GM12878 (cell line): ENCODE measurements around the gene GPC3. TPM values are rescaled to one million over a fixed set of nuclear protein-coding genes. Genes with fewer than 3 reads are reported as not detected.

Source experiments
- ATAC-seq: fragments of 200-7000 bp; cut with Tn5 transposase; 3 replicates; pipeline ENCODE4 v1.9.1; 2020; ENCODE audit warnings: mild to moderate bottlenecking, moderate library complexity
- BruUV-seq: library from RNA; stranded (reverse); fragments of 400-500 nt; replicated peaks from 2 replicates; lab custom pipeline; 2021; lab: Mats Ljungman, UMichigan
- CTCF ChIA-PET: fragments of 300-600 bp; sonication (Branson Sonifier 250); formaldehyde crosslinking; extraction: SDS; loops from one replicate; lab custom pipeline; 2021; ENCODE audit warnings: inconsistent platforms; lab: Yijun Ruan, JAX
- POLR2A ChIA-PET: fragments of 350-600 bp; formaldehyde crosslinking; extraction: SDS; loops from one replicate; lab custom pipeline; 2021; ENCODE audit warnings: inconsistent platforms; lab: Charles Lee
- RAD21 ChIA-PET: fragments of 300-600 bp; sonication (Branson Sonifier 250); formaldehyde crosslinking; loops from one replicate; lab custom pipeline; 2023; ENCODE audit warnings: antibody characterized with exemption; ENCODE audit not compliant: unreplicated experiment; lab: Charles Lee
- SMC1A ChIA-PET: fragments of 300-600 bp; sonication (Branson Sonifier 250); formaldehyde crosslinking; loops from one replicate; lab custom pipeline; 2023; ENCODE audit not compliant: unreplicated experiment, uncharacterized antibody; lab: Charles Lee
- DNase-seq: peaks from one replicate; pipeline ENCODE4 v3.0.0-alpha.2; 2011; ENCODE audit warnings: low read depth, low spot score
- FAIRE-seq: peaks from 3 replicates; lab custom pipeline; 2011; peaks lifted over from hg19 to GRCh38; lab: Jason Lieb, UNC
- H2AFZ ChIP-seq: 2 replicates; pipeline ENCODE4 v1.6.0; 2011; ENCODE audit warnings: low read depth, low read length, control low read depth; ENCODE audit not compliant: control insufficient read depth
- H3K27ac ChIP-seq: 2 replicates; pipeline ENCODE4 v1.5.1; 2011; ENCODE audit warnings: control low read depth; ENCODE audit not compliant: control insufficient read depth, insufficient read depth
- H3K27me3 ChIP-seq, 2 experiments: replicated peaks in 1 of 2; 2 replicates each; pipeline versions ENCODE4 v1.6.0 to v1.6.1; 2011; ENCODE audit warnings: low read length in 1 of 2; ENCODE audit not compliant: control insufficient read depth in 2 of 2, insufficient read depth in 2 of 2
- H3K36me3 ChIP-seq, 2 experiments: 2 replicates each; pipeline ENCODE4 v1.5.1; 2011; ENCODE audit warnings: low read length in 1 of 2; ENCODE audit not compliant: control insufficient read depth in 2 of 2, insufficient read depth in 2 of 2
- H3K4me1 ChIP-seq: 2 replicates; pipeline ENCODE4 v1.6.1; 2011; ENCODE audit warnings: mild to moderate bottlenecking, low read length, moderate library complexity, mixed read lengths; ENCODE audit not compliant: control insufficient read depth, insufficient read depth
- H3K4me2 ChIP-seq: 2 replicates; pipeline ENCODE4 v1.6.0; 2011; ENCODE audit warnings: control low read depth; ENCODE audit not compliant: control insufficient read depth, insufficient read depth
- H3K4me3 ChIP-seq: fragments of 200-600 bp; sonication (generic); 2 replicates; pipeline ENCODE4 v1.5.1; 2016
- H3K79me2 ChIP-seq: 2 replicates; pipeline ENCODE4 v1.6.0; 2011; ENCODE audit warnings: low read length; ENCODE audit not compliant: control insufficient read depth, insufficient read depth
- H3K9ac ChIP-seq: 2 replicates; pipeline ENCODE4 v1.8.0; 2011; ENCODE audit warnings: low read length, control low read depth, mixed read lengths; ENCODE audit not compliant: control insufficient read depth, insufficient read depth
- H3K9me3 ChIP-seq: replicated peaks from 3 replicates; pipeline ENCODE4 v1.5.1; 2011; ENCODE audit warnings: mild to moderate bottlenecking, low read length; ENCODE audit not compliant: control insufficient read depth, insufficient read depth
- H4K20me1 ChIP-seq: 2 replicates; pipeline ENCODE4 v1.6.0; 2011; ENCODE audit not compliant: control insufficient read depth, insufficient read depth
- ETV6 ChIP-seq, 2 experiments: fragments of 450-650 bp in 1 of 2; IDR thresholded peaks in 1 of 2; conservative IDR thresholded peaks in 1 of 2; 2 replicates each; pipeline ENCODE4 v1.6.1; 2014; ENCODE audit warnings: antibody characterized with exemption in 1 of 2, borderline replicate concordance in 1 of 2, low read depth in 1 of 2, mild to moderate bottlenecking in 1 of 2, moderate library complexity in 1 of 2
- JUND ChIP-seq: IDR thresholded peaks from 2 replicates; pipeline ENCODE4 v1.6.1; 2012; ENCODE audit warnings: low read depth, mild to moderate bottlenecking, low read length, improper control_type of control experiment, moderate library complexity
- MYB ChIP-seq: fragments of 150-350 bp; IDR thresholded peaks from 2 replicates; pipeline ENCODE4 v1.6.1; 2014; ENCODE audit warnings: mild to moderate bottlenecking, low read depth, low read length, borderline replicate concordance
- RAD21 ChIP-seq: IDR thresholded peaks from 2 replicates; pipeline ENCODE4 v1.6.1; 2011; ENCODE audit warnings: mild to moderate bottlenecking, low read depth, low read length, moderate library complexity; ENCODE audit not compliant: insufficient read depth
- REST ChIP-seq: IDR thresholded peaks from 2 replicates; pipeline ENCODE4 v1.6.1; 2012; ENCODE audit warnings: mild to moderate bottlenecking, low read depth, low read length
- SREBF2 ChIP-seq: IDR thresholded peaks from 2 replicates; pipeline ENCODE4 v1.6.1; 2012; ENCODE audit warnings: mild to moderate bottlenecking, low read length
- SUZ12 ChIP-seq: fragments of 200-600 bp; sonication (generic); IDR thresholded peaks from one replicate; pipeline ENCODE4 v1.6.1; 2018; ENCODE audit warnings: antibody characterized with exemption, mild to moderate bottlenecking; ENCODE audit not compliant: unreplicated experiment
- WGBS: methylation state at CpG from one replicate; pipeline ENCODE4 v1.1.6; 2016; ENCODE audit warnings: low lambda C conversion rate; ENCODE audit not compliant: insufficient replicate concordance, insufficient coverage; ENCODE audit errors: missing lambda C conversion rate; 5-methylcytosine and 5-hydroxymethylcytosine counted together
- in situ Hi-C: fragments of 300-500 bp; cut with MboI; formaldehyde crosslinking; loops from 9 replicates; pipeline ENCODE4 v1.14.3; 2018; ENCODE audit warnings: mixed read lengths
- intact Hi-C: fragments of 100-400 bp; cut with micrococcal nuclease; formaldehyde crosslinking; loops from one replicate; pipeline ENCODE4 v1.14.2; 2022; ENCODE audit not compliant: unreplicated experiment
- polyA plus RNA-seq, 11 experiments: library from polyadenylated mRNA; depleted of rRNA in 4 of 11; unstranded in 6 of 11; stranded (reverse) in 5 of 11; fragments of >200 nt; fragmentation: Nextera tagmentation in 4 of 11; fragmentation: Illumina TruSeq in 1 of 11; extraction: Ambion mirVana in 4 of 11; extraction: Trizol in 1 of 11; gene quantifications; 1 replicate in 1 of 11; 2 replicates in 10 of 11; pipeline versions ENCODE4 v1.2.1 to v1.2.3, GENCODE V29; 2011 to 2016; ENCODE audit warnings: inconsistent platforms in 2 of 11, missing spikeins in 2 of 11, low read depth in 1 of 11
- total RNA-seq, 4 experiments: library from RNA; depleted of rRNA in 3 of 4; stranded (reverse); fragments of >200 nt in 3 of 4; fragmentation: Illumina TruSeq in 1 of 4; extraction: Trizol in 1 of 4; gene quantifications; 2 replicates each; pipeline versions ENCODE4 v1.2.1 to v1.2.3, GENCODE V29; 2013 to 2021
- TF ChIP-seq, protein P1 (sequence below): fragments of 150-350 bp; IDR thresholded peaks from 2 replicates; pipeline ENCODE4 v1.6.1; 2016; ENCODE audit warnings: low read depth, low read length

GPC3 gene
- total and polyA plus RNA-seq, 10 of the 15 experiments (the other 5 are each of a cell fraction or from before 2014, with no cell fraction given) = 0.09 to 0.82 TPM; not detected in 8

GRCh38 chrX:133771086-133771646 lies 214.2 kb downstream of the GPC3 start:
- intact Hi-C loops = no loop called here
- CTCF ChIA-PET = no interaction called here
- FAIRE-seq = no peak

More at GRCh38 chrX:133771086-133771646, 214.2 kb downstream of the GPC3 start:
- Histone ChIP-seq H4K20me1 (no peaks in the 10 kb centered on the region), H2AFZ (no peak overlapping the region), H3K27me3 (no peaks in the 10 kb centered on the region), H3K9me3 (no peaks in the 10 kb centered on the region), H3K27ac (no peak overlapping the region), H3K4me1 (no peaks in the 10 kb centered on the region), H3K4me2 (no peak overlapping the region), H3K36me3 (no peaks in the 10 kb centered on the region), H3K9ac (no peak overlapping the region), H3K4me3 (no peak overlapping the region), H3K79me2 (no peaks in the 10 kb centered on the region)
- 34% methylated on average over 6 of the region's 6 CpGs for WGBS
- DNase-seq = no peak
- no TSS peak for BruUV-seq
- ChIA-PET RAD21 (no interaction called here), POLR2A (no interaction called here), SMC1A (no interaction called here)
- TF ChIP-seq MYB = no peak
- no peak for TF ChIP-seq ETV6 (conservative IDR thresholded peaks at IDR 0.05 in 1 of 2, IDR thresholded peaks at IDR 0.05 in 1 of 2; ENCODE audit: borderline replicate concordance in 1 of 2, low read depth in 1 of 2)
- TF ChIP-seq SUZ12 = no peak
- TF ChIP-seq RAD21 = no peak
- TF ChIP-seq, protein P1, sequence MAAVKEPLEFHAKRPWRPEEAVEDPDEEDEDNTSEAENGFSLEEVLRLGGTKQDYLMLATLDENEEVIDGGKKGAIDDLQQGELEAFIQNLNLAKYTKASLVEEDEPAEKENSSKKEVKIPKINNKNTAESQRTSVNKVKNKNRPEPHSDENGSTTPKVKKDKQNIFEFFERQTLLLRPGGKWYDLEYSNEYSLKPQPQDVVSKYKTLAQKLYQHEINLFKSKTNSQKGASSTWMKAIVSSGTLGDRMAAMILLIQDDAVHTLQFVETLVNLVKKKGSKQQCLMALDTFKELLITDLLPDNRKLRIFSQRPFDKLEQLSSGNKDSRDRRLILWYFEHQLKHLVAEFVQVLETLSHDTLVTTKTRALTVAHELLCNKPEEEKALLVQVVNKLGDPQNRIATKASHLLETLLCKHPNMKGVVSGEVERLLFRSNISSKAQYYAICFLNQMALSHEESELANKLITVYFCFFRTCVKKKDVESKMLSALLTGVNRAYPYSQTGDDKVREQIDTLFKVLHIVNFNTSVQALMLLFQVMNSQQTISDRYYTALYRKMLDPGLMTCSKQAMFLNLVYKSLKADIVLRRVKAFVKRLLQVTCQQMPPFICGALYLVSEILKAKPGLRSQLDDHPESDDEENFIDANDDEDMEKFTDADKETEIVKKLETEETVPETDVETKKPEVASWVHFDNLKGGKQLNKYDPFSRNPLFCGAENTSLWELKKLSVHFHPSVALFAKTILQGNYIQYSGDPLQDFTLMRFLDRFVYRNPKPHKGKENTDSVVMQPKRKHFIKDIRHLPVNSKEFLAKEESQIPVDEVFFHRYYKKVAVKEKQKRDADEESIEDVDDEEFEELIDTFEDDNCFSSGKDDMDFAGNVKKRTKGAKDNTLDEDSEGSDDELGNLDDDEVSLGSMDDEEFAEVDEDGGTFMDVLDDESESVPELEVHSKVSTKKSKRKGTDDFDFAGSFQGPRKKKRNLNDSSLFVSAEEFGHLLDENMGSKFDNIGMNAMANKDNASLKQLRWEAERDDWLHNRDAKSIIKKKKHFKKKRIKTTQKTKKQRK = no peak
- no peak for TF ChIP-seq REST
- TF ChIP-seq JUND = no peak
- no peak for TF ChIP-seq SREBF2
- no peak for ATAC-seq
- in situ Hi-C loops = no loop called here
